Measurements from ENCODE around the gene ROBO1.

ROBO1 gene

GRCh38 chr3:78659386-78659987, 1108.3 kb downstream of the ROBO1 start:
- DNase-seq, result no peak

GRCh38 chr3:78647726-78648125, 1120.1 kb downstream of the ROBO1 start:
- no peak for DNase-seq

- DNase-seq, result peak; percentile 3
Observed at GRCh38 chr3:78645628-78646310, 1122.0 kb downstream of the ROBO1 start.

GRCh38 chr3:78644847-78645246, 1123.0 kb downstream of the ROBO1 start:
- DNase-seq, result no peak

GRCh38 chr3:78642226-78643035, 1125.4 kb downstream of the ROBO1 start:
- no peak for DNase-seq

GRCh38 chr3:78641703-78642102, 1126.1 kb downstream of the ROBO1 start:
- no peak for DNase-seq

GRCh38 chr3:78634316-78634715, 1133.5 kb downstream of the ROBO1 start:
- DNase-seq, result no peak

GRCh38 chr3:78633626-78634025, 1134.2 kb downstream of the ROBO1 start:
- DNase-seq, result no peak

GRCh38 chr3:78632925-78633553, 1134.8 kb downstream of the ROBO1 start:
- no peak for DNase-seq

- DNase-seq, result no peak
Observed at GRCh38 chr3:78629544-78629943, 1138.3 kb downstream of the ROBO1 start.

GRCh38 chr3:78621061-78621716, 1146.6 kb downstream of the ROBO1 start:
- DNase-seq, result no peak

- no peak for DNase-seq
Observed at GRCh38 chr3:78614486-78614885, 1153.3 kb downstream of the ROBO1 start.

- DNase-seq, result peak; percentile 12
Observed at GRCh38 chr3:78613421-78613879, 1154.3 kb downstream of the ROBO1 start.

GRCh38 chr3:78611278-78611677, 1156.5 kb downstream of the ROBO1 start:
- no peak for DNase-seq

- DNase-seq, result no peak
Observed at GRCh38 chr3:78610462-78611125, 1157.2 kb downstream of the ROBO1 start.

GRCh38 chr3:78606756-78607155, 1161.0 kb downstream of the ROBO1 start:
- DNase-seq, result no peak

- DNase-seq, result no peak
Observed at GRCh38 chr3:78605178-78605577, 1162.6 kb downstream of the ROBO1 start.

GRCh38 chr3:78604341-78604740, 1163.5 kb downstream of the ROBO1 start:
- DNase-seq, result no peak

GRCh38 chr3:78601249-78601648, 1166.5 kb downstream of the ROBO1 start:
- DNase-seq, result no peak

GRCh38 chr3:78589778-78590177, 1178.0 kb downstream of the ROBO1 start:
- DNase-seq, result no peak

- no peak for DNase-seq
Observed at GRCh38 chr3:78588906-78589621, 1178.7 kb downstream of the ROBO1 start.

GRCh38 chr3:78580681-78581080, 1187.1 kb downstream of the ROBO1 start:
- DNase-seq, result no peak

Data from NCI-H2029 treated with DMSO at 0.1 percent for 48 hours (cell line).